SK-N-SH treated with all-trans-retinoic acid at 6 μM for 48 hours (cell line): ENCODE data around the gene NHLRC3.

Experiments
- ATAC-seq: fragments of 200-7000 bp; cut with Tn5 transposase; 3 replicates; pipeline ENCODE4 v1.9.1; 2020; ENCODE audit warnings: mild to moderate bottlenecking, moderate library complexity
- ARNTL ChIP-seq: fragments of 450-650 bp; formaldehyde crosslinking; IDR thresholded peaks from 2 replicates; pipeline ENCODE4 v1.5.0; 2020; ENCODE audit warnings: low read depth, mild to moderate bottlenecking, moderate library complexity, borderline replicate concordance
- CREB5 ChIP-seq: fragments of 250-450 bp; sonication (Bioruptor Pico); IDR thresholded peaks from 2 replicates; pipeline ENCODE4 v1.5.1; 2020; ENCODE audit warnings: low read depth, mild to moderate bottlenecking, moderate library complexity
- CSRNP3 ChIP-seq: fragments of 250-450 bp; sonication (Bioruptor Pico); IDR thresholded peaks from 2 replicates; pipeline ENCODE4 v1.5.1; 2021; ENCODE audit warnings: mild to moderate bottlenecking, moderate library complexity
- ESRRG ChIP-seq: fragments of 250-450 bp; sonication (Bioruptor Pico); IDR thresholded peaks from 2 replicates; pipeline ENCODE4 v1.6.1; 2021; ENCODE audit warnings: mild to moderate bottlenecking
- GLIS3 ChIP-seq: fragments of 250-450 bp; sonication (Bioruptor Pico); IDR thresholded peaks from 2 replicates; pipeline ENCODE4 v1.5.0; 2020; ENCODE audit warnings: mild to moderate bottlenecking, moderate library complexity
- ISL1 ChIP-seq: fragments of 250-450 bp; sonication (Bioruptor Pico); IDR thresholded peaks from 2 replicates; pipeline ENCODE4 v2.1.2; 2022; ENCODE audit warnings: mild to moderate bottlenecking, moderate library complexity
- OSR1 ChIP-seq: fragments of 250-450 bp; sonication (Bioruptor Pico); IDR thresholded peaks from 2 replicates; pipeline ENCODE4 v1.8.0; 2022; ENCODE audit warnings: moderate library complexity, mild to moderate bottlenecking, inconsistent platforms
- PATZ1 ChIP-seq: fragments of 250-450 bp; sonication (Bioruptor Pico); IDR thresholded peaks from 2 replicates; pipeline ENCODE4 v1.8.0; 2020; ENCODE audit warnings: mild to moderate bottlenecking, moderate library complexity, borderline replicate concordance
- POU6F1 ChIP-seq: fragments of 250-450 bp; sonication (Bioruptor Pico); IDR thresholded peaks from 2 replicates; pipeline ENCODE4 v1.8.0; 2021; ENCODE audit warnings: low read depth, mild to moderate bottlenecking, moderate library complexity, borderline replicate concordance
- PPARA ChIP-seq: fragments of 250-450 bp; sonication (Bioruptor Pico); IDR thresholded peaks from 2 replicates; pipeline ENCODE4 v1.5.0; 2020; ENCODE audit warnings: mild to moderate bottlenecking, borderline replicate concordance
- RARB ChIP-seq: fragments of 250-450 bp; sonication (Bioruptor Pico); IDR thresholded peaks from 2 replicates; pipeline ENCODE4 v1.8.0; 2021; ENCODE audit warnings: mild to moderate bottlenecking, moderate library complexity
- SNAI2 ChIP-seq: fragments of 250-450 bp; sonication (Bioruptor Pico); IDR thresholded peaks from 2 replicates; pipeline ENCODE4 v1.5.0; 2020; ENCODE audit warnings: mild to moderate bottlenecking, moderate library complexity
- TCF4 ChIP-seq: fragments of 250-450 bp; sonication (Bioruptor Pico); IDR thresholded peaks from 2 replicates; pipeline ENCODE4 v1.8.0; 2021; ENCODE audit warnings: mild to moderate bottlenecking, moderate library complexity, borderline replicate concordance
- TOX ChIP-seq: fragments of 250-450 bp; sonication (Bioruptor Pico); IDR thresholded peaks from 2 replicates; pipeline ENCODE4 v1.8.0; 2021; ENCODE audit warnings: mild to moderate bottlenecking, moderate library complexity, borderline replicate concordance
- TSHZ2 ChIP-seq: fragments of 250-450 bp; sonication (Bioruptor Pico); IDR thresholded peaks from 2 replicates; pipeline ENCODE4 v1.5.0; 2020; ENCODE audit warnings: mild to moderate bottlenecking, moderate library complexity
- ZC3H10 ChIP-seq: fragments of 250-450 bp; sonication (Bioruptor Pico); IDR thresholded peaks from 2 replicates; pipeline ENCODE4 v1.5.1; 2021; ENCODE audit warnings: mild to moderate bottlenecking, moderate library complexity
- ZFP3 ChIP-seq: fragments of 250-450 bp; sonication (Bioruptor Pico); IDR thresholded peaks from 2 replicates; pipeline ENCODE4 v1.5.0; 2020; ENCODE audit warnings: mild to moderate bottlenecking, moderate library complexity
- ZFP30 ChIP-seq: fragments of 450-650 bp; formaldehyde crosslinking; IDR thresholded peaks from 2 replicates; pipeline ENCODE4 v1.5.0; 2022; ENCODE audit warnings: mild to moderate bottlenecking, moderate library complexity
- ZNF565 ChIP-seq: fragments of 450-650 bp; formaldehyde crosslinking; conservative IDR thresholded peaks from 2 replicates; pipeline ENCODE4 v1.5.0; 2020; ENCODE audit warnings: low read depth, mild to moderate bottlenecking, moderate library complexity
- ZNF70 ChIP-seq: fragments of 450-650 bp; formaldehyde crosslinking; IDR thresholded peaks from 2 replicates; pipeline ENCODE4 v1.5.0; 2020; ENCODE audit warnings: mild to moderate bottlenecking, moderate library complexity

The NHLRC3 gene

GRCh38 chr13:39091586-39091985 is 53.3 kb downstream of the NHLRC3 start:
- no peak for TF ChIP-seq SNAI2
- no peak for TF ChIP-seq ZFP30 (CRISPR knock-in tag)
- no peak for TF ChIP-seq ESRRG
- TF ChIP-seq OSR1 (CRISPR knock-in tag): no peak
- no peak for TF ChIP-seq PPARA
- TF ChIP-seq CREB5 (CRISPR knock-in tag): no peak
- no peak for TF ChIP-seq TSHZ2 (CRISPR knock-in tag)
- TF ChIP-seq PATZ1 (CRISPR knock-in tag): no peak
- no peak for TF ChIP-seq CSRNP3 (CRISPR knock-in tag)
- no peak for TF ChIP-seq ZNF70 (CRISPR knock-in tag)
- TF ChIP-seq RARB (CRISPR knock-in tag): no peak
- TF ChIP-seq ARNTL (CRISPR knock-in tag): no peak
- TF ChIP-seq TCF4: no peak
- no peak for TF ChIP-seq ZC3H10 (CRISPR knock-in tag)
- TF ChIP-seq ZFP3 (CRISPR knock-in tag): no peak
- no peak for TF ChIP-seq ZNF565 (CRISPR knock-in tag)
- TF ChIP-seq TOX (CRISPR knock-in tag): no peak
- TF ChIP-seq GLIS3 (CRISPR knock-in tag): no peak
- no peak for TF ChIP-seq ISL1 (CRISPR knock-in tag)
- no peak for TF ChIP-seq POU6F1 (CRISPR knock-in tag)
- no peak for ATAC-seq

GRCh38 chr13:39095500-39095899 is 57.2 kb downstream of the NHLRC3 start:
- ATAC-seq: no peak
- TF ChIP-seq TCF4: no peak
- TF ChIP-seq ZNF70 (CRISPR knock-in tag): no peak
- TF ChIP-seq ZFP3 (CRISPR knock-in tag): no peak
- TF ChIP-seq TOX (CRISPR knock-in tag): no peak
- no peak for TF ChIP-seq GLIS3 (CRISPR knock-in tag)
- no peak for TF ChIP-seq ESRRG
- TF ChIP-seq TSHZ2 (CRISPR knock-in tag): no peak
- no peak for TF ChIP-seq ARNTL (CRISPR knock-in tag)
- no peak for TF ChIP-seq CSRNP3 (CRISPR knock-in tag)
- no peak for TF ChIP-seq ZC3H10 (CRISPR knock-in tag)
- no peak for TF ChIP-seq POU6F1 (CRISPR knock-in tag)
- no peak for TF ChIP-seq PPARA
- no peak for TF ChIP-seq ISL1 (CRISPR knock-in tag)
- no peak for TF ChIP-seq CREB5 (CRISPR knock-in tag)
- no peak for TF ChIP-seq SNAI2
